ENCODE measurements around the gene CPLANE1.

DNA sequence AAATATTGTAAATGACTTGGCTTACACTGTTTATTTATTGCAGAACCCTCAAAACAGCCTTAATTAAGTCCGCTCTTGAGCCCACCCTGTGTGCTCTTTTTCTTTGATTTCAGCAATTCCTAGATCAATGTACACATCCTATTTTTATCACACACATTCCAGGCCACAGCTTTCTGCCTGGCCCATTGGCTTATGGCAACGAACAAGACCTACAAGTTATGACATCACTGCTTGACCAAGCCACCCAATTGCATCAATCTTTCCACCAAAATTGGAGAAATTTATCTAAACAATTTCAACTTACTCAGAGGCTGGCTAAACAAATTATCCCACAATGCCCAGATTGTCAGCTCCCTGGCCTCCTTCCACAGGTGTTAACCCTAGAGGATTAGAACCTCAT is 158.4 kb downstream of the CPLANE1 start:
- TF ChIP-seq SP1 (IDR thresholded peaks at IDR 0.05) (no peak), BHLHE40 (IDR thresholded peaks at IDR 0.05; ENCODE audit: borderline replicate concordance) (no peak), ELF4 (IDR thresholded peaks at IDR 0.05) (no peak), FOXM1 (IDR thresholded peaks at IDR 0.05; ENCODE audit: borderline replicate concordance) (no peak), ZNF384 (IDR thresholded peaks at IDR 0.05) (no peak)
